NCI-H128 (cell line): ENCODE measurements around the gene SLC4A4.

Experiments
- DNase-seq: peaks from one replicate; lab custom pipeline; 2025; ENCODE audit not compliant: unreplicated experiment; lab: John Stamatoyannopoulos, UW

The SLC4A4 gene

DNA sequence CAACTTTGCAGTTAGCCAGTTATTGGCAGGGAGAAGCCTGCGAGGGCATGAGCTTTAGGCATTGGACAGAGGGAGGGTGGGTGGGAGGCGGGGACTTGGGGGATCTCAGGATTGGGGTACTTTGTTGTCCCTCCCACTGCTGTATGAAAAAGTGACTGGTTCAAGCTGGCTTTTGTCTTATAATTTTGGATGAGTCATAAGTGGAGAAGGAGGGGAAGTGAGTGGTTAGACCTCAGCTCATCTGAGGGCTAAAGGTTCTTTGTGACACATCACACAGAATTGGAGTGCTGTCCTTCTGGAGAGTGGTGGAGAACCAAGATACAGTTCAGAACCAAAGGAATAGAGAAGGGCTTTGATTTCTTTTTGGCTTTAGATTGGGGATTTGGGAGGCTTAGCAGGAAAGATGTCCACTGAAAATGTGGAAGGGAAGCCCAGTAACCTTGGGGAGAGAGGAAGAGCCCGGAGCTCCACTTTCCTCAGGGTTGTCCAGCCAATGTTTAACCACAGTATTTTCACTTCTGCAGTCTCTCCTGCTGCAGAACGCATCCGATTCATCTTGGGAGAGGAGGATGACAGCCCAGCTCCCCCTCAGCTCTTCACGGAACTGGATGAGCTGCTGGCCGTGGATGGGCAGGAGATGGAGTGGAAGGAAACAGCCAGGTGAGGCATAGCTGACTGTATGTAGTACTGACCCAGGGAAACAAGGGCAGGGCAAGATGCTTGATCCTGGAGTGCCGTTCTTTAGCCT lies at the start of gene SLC4A4:
TSS of gene SLC4A4 (plus strand) at position 175 of the 748 bp plus-strand sequence.
- DNase-seq = no peak

- DNase-seq = no peak
Measured at GRCh38 chr4:71290074-71290473, 48.7 kb upstream of the SLC4A4 start.

DNA sequence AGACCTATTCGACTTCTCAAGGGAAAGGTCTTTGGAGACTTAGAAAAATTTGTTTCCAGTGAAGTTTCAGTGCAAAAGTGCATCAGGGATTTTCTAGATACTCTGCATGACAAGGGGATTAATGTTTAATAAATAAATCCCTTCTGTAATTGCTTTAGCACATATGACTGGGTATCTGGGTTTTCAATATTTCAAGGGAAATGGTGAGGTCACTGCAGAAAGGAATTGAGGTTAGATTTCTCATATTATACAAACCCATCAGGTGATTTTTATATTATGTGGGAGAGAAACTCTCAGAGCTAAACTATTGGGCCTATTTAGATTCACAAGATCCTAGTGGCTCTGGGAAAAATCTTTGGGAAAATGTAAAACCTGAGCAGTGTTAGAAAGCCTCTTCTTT lies 48.3 kb upstream of the SLC4A4 start:
- no peak for DNase-seq

DNA sequence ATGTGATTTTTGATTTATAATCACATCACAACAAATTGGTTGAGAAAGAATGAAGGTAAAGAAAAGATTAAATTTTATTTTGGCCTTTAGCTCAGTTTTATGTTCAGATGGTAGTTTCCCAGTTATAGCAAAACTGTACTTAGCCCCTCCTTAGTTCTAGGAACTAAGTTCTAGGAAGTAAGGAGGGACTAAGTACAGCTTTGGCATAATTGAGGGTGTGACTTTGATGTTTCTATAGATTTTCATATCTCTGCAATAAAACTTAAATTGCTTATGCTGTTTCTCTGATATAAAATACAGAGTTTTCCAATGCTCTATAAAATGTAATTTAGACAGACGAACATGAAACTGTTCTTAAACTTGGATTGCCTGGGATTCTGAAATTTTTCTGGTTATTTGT lies 46.6 kb upstream of the SLC4A4 start:
- DNase-seq = no peak

- no peak for DNase-seq
Measured at GRCh38 chr4:71293705-71294104, 45.1 kb upstream of the SLC4A4 start.

- no peak for DNase-seq
Measured at GRCh38 chr4:71294301-71294700, 44.5 kb upstream of the SLC4A4 start.

DNA sequence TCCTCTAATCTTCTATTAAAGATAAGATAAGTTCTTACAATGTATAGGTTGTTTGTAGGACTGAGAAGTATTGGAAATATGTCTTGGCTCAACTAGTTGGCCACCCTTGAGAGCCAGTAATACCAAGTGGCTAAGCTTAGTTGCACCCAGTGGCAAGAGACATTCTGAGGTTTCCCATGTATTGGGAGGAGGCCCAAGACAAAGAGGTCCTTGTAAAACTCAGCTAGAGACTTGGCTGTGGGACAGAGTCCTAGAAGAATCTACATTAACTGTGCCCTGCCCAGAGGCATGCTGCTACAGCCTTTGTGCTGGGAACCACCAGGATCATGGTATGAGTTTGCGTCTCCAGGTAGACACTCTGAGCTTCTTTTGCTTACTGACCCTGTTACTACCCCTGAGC lies 41.9 kb upstream of the SLC4A4 start:
- DNase-seq = no peak

DNA sequence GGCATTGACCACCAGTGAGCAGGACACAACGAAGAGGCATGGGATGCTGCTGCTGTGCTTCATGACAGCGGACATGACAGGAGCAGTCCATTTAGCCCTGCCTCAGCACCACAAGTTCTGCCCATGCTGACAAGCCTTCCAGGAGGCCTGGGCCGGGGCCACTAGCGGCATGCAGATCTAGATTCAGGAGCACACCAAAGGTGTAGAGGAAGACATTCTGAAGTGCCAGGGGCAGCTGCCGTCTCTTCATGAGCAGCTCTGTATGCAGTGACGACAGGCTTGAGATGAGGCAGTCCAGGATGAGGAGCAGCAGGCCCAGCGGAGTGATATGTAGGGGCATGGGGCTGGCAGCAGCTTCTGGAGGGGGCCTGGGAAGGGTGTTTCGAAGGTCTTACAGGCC lies 38.5 kb upstream of the SLC4A4 start:
- DNase-seq = no peak

GRCh38 chr4:71300964-71301363 lies 37.9 kb upstream of the SLC4A4 start:
- no peak for DNase-seq

DNA sequence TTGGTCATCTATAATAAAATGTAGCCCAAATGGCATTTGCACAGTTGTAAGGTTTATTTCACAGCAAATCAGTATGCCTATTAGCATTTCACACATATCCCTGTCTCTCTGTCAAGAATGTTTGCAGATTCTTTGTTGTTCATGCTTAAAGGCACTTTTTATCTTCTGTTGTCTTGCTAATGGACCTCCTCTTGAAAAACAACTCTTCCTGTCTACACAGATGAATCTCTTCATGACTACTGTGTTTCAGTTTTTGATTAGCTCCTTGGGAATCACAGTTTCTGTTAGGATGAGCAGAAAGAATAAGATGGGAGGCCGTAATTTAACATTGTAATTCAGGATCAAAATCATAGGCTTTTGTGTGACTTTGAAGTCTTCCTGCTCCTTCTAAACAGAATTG lies 35.5 kb upstream of the SLC4A4 start:
- DNase-seq = no peak

DNA sequence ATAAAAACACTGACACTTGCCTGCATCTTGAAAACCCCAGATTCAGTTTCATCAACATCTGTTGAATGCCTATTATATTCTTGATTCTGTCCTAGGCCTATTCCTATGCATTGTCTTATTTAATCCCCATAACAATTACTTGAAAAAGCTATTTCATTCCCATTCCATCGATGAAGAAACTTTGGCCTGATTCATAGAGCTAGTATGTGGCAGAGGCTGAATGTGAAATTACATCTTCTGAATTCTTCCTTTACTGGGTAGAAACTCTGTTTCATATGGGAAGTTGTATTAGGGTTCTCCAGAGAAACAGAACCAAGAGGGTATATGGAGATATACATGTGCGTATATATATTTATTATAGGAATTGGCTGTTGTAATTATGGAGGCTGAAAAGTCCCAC lies 35.0 kb upstream of the SLC4A4 start:
- no peak for DNase-seq

DNA sequence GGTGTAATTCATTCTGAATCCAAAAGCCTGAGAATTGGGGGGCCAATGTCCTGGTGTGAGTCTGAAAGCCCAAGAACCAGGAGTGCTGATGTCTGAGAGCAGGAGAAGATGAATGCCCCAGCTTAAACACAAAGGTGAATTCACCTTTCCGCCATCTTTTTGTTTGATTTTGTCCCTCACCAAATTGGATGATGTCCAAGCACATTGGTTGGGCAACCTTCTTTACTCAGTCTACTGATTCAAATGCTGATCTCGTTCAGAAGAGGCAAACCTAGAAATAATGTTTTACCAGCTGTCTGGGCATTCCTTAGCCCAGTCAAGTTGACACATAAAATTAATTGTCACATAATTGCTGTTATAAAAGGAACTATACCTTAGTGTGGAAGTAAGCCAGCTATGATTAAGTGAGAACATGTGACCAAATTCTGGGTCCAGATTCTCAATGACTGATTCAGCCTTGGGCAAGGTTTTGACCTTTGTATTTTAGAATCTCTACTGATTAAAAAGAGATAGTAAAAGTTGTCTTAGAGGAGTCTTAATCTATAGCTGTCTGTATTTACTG lies 34.5 kb upstream of the SLC4A4 start:
- DNase-seq = no peak

DNA sequence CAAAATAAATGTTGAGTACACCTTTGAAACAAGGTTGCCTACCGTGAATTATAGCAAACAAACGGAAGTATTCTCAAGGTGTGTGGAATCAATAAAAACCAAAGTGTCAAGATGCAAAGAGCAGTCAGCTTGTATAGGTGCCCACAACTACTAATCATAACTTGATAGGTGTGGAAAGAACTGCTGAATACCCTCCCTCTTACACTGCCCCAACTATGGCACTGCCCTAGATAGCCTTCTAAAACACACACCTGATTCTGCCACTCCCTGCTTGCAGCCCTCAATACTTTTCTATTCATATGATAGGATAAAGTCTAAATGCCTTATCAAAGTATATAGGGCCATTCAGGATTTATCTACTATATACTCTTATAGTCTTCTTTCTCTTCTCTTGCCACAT lies 31.1 kb upstream of the SLC4A4 start:
- no peak for DNase-seq

DNA sequence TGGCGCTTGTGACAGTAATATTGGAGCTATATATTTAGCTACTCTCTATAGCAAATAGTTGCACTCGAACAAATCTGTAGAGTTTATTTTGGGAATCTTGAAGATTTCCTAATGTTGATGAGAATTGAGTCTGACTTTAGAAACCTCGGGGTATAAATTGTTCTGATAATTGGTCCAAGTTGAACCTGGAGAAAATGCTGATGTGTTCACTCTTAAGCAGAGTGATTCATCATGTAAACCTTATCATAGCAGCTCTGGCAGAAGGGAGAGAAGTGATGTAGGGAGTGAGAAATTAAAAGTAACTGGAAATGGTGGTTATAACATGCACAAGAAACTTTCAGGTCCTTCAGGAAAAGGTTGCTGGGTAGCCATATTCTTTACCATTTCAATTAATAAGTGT lies 16.4 kb upstream of the SLC4A4 start:
- no peak for DNase-seq

GRCh38 chr4:71333368-71333767 lies 5.5 kb upstream of the SLC4A4 start:
- DNase-seq = no peak

- DNase-seq = no peak
Measured at GRCh38 chr4:71333960-71334359, 4.9 kb upstream of the SLC4A4 start.

DNA sequence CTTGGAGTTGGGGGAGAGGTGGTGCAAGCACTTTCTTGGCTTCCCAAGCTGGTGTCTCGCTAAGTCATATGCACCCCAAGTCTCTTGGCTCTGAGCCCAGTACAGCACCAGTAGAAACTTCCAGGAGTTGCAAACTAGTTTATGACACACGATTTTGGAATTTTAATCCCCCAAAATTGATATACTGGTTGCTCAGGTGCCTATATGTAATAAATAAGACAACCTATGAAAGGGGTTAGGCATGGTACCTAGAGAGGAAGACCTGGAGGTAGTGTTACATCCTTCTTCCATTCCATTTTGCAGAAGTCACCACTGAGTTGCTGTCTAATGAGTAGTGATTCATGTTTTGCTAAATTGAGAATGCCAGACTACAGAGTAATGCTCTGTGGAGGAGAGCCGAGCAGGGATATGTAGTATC lies 4.3 kb upstream of the SLC4A4 start:
- DNase-seq = no peak

DNA sequence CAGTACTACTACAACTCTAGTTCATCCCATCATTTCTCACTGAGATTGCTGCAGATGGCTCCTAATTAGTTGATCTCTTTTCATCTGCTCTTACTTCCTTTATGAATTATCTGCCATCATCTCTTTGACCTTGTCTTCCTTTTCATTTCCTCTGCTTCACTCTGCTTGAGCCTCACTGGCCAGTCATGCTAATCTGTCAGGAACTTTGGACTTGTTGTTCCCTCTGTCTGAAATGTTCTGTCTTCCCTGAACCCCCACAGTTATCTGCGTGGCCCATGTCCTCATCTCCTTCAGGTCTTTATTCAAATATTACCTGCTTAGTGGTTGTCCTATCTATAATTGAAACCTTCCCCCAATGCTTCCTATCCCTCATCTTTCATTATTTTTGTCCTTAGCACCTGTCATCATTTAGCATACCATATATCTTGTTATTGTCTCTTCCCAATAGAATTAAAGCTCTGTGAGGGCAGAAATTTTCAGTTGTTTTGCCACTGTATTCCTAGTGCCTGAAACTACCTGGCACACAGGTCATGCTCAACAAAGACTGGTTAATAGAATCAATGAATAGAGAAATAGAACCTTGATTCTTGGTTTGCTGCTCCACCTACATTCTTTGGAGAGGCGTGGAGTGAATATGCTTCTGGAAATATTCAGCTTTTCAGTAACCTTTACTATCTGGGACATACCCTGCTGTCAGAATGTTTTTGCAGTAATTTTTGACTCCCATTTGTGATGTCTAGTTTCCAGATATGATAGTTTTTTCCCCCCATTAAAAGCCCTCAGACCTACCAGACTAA lies 5.0 kb downstream of the SLC4A4 start:
- DNase-seq = no peak

GRCh38 chr4:71346710-71347109 lies 7.9 kb downstream of the SLC4A4 start:
- DNase-seq = no peak

DNA sequence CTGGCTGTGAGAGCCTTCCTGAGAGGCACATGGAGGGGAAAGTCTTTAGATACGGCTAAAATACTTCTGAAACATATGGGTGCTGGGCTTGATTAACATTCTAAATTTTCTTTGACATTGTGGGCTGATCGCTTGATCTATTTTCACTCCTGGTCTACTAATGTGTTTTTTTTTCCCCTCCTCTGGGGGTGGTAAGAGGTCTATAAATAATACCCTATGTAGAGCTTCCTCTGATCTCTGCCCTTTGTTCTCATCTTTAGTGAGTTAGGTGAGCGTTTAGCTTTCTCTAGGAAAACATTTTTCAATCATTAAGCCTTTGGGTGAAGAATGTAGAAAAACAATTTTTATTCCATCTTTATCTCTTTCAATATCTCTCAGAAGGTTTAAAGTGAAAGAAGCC lies 9.8 kb downstream of the SLC4A4 start:
- DNase-seq = no peak

DNA sequence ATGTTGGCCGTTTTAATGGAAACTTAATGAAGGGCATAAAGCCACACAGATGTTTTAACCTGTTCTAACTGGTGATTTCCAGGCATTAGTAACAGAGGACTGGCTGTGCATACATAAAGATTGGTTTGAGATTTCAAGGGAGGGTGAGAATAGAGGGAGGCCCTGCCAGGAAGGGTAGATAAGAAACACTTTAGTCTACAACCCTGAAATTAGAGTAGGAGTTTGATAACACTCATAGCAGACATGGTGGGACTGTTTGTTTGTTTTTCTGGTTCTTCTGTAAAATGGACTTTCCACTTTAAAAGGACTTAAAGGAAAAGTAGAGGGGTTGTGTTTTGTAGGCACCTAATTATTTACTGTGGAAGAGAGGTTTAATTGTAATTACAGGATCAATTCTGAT lies 16.2 kb downstream of the SLC4A4 start:
- DNase-seq = no peak

DNA sequence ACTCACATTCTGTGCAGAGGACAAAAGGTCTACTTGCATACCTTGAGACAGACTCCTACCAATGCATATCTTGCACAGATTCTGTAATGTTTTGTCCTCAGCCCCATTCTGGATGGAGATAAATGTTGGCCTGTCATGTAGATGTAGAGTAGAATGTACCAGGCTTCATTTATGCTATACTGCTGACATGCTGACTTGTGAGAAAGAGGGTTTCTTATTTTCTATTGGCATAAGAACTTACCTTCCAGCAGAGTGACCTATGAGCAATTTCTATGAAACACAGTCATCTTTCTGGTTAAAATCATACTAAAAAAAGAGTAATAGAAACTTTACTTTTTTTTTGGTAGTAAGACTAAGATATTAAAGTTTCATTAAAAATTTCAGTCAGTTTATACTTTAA lies 17.2 kb downstream of the SLC4A4 start:
- no peak for DNase-seq
